Islet of Langerhans (tissue), 1 donor: ENCODE measurements around the gene ATG5.
"Not testable (repeated sequence)": the region's sequence is repeated elsewhere in the genome, so short reads cannot be mapped to it uniquely, and the experiment has no call there.

Experiments
- FAIRE-seq: peaks from one replicate; lab custom pipeline; 2011; peaks lifted over from hg19 to GRCh38; lab: Jason Lieb, UNC

ATG5 gene

DNA sequence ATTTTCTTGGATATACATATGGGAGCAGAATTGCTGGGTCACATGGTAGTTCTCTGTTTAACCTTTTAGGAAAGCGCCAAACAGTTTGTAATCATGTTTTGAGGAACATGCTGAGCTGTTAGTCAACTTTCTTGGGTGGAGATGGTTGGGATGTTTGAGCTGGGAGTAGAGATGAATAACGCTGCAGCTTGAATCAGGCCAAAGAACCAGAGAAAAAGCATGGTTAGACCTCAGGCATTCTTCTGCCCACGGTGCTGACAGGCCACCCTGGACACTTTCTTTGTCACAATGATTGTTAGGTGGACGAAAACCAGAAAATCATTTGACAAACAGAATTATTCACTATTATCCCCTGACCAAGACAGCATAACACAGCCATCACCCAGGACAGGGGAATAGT is 172.6 kb downstream of the ATG5 start:
- no peak for FAIRE-seq

DNA sequence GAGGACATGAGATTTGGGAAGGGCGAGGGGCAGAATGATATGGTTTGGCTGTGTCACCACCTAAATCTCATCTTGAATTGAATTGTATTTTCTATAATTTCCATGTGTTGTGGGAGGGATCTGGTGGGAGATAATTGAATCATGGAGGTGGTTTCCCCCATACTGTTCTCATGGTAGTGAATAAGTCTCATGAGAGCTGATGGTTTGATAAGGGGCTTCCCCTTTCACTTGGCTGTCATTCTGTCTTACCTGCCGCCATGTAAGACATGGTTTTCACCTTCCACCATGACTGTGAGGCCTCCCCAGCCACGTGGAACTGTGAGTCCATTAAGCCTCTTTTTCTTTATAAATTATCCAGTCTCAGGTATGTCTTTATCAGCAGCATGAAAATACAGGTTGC is 173.1 kb downstream of the ATG5 start:
- FAIRE-seq = not testable (repeated sequence)

DNA sequence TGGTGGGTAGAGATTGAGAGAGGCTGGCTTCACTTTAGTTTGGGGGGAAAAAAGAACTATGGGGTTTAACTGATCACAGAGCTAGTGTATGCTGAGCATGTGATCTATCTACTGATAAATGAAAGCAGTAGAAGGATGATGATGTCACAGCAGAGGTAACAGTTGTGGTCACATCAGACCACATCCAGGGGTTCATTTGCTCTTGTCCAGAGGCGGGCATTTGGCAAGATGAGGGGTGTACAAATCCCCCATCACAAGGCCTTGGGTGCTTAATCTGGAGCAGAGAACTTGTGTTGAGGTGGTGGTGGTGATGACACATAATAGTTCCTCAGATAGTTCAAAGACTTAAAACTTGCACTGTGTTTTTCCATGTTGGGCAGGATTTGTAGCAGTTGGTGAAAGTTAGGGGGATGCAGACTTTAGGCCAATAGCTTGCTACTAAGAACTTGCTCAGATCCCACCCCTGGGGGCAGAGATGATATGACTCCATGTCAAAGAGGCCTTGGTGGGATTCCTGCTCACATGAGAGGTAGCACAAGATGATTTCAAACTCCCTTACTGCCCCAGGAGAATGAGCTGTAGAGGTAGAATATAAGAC is 176.0 kb downstream of the ATG5 start:
- no peak for FAIRE-seq

DNA sequence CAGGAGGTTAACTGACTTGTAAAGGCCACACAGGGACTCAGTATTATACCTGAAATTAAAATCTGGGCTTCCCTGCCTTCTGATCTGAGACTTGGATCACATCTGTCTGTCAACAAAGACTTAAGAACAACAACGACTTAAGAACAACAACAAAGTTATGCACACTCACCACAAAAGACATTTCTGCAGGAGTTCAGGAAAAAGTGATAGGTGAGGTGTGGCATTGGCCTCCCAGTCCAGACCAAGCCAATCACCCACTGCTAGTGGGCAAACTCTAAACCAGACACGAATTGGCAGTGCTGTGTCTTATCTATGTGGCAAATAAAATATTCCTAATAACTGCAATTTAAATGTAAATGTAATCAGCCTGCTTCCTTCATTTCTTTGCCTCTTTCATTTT is 178.1 kb downstream of the ATG5 start:
- no peak for FAIRE-seq

DNA sequence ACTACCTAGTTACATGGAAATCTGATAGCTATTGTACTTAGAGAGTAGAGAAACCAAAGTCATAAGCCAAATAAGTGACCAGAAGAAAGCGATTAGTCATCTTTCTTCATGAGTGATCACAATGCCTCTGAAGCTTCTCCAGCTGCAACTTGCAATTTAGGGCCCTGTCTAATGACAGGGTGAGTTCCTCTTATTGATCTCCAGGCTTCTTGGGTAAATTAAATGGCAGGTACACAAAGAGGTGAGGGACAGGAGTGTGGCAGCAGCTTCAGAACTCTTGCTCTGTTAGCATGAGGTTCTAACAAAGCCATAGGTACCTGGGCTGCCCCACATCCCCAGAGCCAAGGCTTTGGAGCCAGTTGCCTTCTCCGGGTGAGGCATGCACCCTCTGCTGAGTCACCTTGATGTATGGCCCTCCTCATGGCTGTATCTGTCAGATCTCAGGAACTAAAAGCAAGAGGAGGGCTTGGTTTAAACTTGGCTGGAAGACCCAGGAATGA is 178.7 kb downstream of the ATG5 start:
- FAIRE-seq = no peak

DNA sequence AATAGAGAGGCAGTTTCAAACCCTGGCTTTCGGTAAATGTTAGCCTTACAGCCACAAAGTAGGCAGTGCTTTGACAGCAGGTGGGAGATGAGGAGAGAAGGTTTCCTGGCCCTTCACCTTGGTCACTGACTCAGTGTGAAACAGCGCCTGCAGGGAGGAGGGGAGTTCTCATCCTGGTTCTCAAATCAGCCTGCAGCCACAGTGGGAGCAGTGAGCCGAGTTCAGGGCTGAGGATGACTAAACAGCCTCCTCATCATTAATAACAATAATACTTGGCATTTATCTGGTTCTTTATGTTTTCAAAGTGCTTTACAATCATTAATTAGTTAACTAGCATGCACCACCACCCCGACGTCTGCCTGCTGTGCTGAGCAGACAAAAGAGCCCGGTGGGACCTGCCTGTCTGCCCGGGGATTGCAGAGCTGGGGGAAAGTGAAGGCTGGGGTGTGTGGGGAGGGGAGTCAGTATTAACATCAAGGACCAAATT is 179.8 kb downstream of the ATG5 start:
- no peak for FAIRE-seq

DNA sequence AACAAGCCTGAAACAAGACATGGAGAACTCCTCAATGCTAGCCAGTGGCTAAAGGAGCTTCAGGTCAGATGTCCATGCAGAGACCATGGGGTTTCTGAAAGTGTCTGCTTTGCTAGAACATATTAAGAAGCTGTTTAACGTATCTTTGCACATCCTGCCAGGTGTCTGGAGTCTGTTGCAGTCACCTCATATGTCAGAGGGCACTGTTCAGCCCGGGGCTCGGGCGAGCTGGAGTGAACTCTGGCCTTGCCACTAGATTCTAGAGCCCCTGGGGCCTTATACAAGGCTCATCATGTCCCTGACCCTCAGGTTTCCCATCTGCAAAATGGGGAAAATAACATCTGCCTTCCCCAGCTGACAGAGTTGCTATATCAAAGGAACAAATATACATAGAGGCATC is 180.4 kb downstream of the ATG5 start:
- no peak for FAIRE-seq

DNA sequence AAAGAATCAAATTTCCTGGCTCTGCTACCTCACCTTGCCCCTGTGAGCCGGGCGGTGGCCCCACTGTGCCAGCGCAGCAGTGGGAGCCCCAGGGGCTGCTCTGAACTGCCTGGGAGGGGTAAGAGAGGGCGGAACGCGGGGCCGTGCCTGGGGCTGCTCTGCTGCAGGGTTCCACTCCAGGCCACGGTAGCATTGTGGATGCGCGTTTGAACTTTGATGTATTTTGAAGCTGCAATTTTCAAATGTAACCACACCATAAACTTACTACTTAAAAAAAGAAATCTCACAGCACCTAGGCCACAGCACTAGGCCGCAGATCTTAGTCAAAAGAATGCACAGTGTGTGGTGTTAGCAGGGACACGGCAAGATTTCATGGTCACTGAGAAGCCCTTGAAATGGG is 181.9 kb downstream of the ATG5 start:
- FAIRE-seq = no peak

DNA sequence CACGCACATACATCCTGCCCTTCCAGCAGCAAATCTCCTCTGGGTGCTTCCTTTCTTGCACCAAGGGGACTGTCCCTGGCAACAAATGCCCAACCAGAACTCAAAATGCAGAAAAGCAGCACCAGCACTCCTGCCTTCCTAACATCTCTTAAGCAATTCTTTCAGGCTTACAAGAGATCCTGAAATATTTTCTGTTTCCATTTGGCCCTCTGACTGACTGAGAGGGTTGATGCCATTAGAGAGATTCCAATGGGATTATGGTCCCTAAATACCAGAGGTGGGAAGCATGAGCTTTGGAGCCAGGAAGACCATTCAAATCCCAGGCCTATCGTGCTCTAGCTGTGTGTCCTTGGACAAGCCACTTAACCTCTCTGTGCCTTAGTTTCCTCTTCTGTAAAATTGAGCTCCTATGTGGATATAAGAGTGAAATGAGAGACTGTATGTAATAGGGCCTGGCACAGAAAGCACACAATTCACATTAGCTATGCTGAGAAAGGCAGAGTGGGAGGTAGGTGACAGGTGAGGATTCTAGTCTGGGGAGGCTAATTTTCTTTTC is 182.6 kb downstream of the ATG5 start:
- FAIRE-seq = no peak

DNA sequence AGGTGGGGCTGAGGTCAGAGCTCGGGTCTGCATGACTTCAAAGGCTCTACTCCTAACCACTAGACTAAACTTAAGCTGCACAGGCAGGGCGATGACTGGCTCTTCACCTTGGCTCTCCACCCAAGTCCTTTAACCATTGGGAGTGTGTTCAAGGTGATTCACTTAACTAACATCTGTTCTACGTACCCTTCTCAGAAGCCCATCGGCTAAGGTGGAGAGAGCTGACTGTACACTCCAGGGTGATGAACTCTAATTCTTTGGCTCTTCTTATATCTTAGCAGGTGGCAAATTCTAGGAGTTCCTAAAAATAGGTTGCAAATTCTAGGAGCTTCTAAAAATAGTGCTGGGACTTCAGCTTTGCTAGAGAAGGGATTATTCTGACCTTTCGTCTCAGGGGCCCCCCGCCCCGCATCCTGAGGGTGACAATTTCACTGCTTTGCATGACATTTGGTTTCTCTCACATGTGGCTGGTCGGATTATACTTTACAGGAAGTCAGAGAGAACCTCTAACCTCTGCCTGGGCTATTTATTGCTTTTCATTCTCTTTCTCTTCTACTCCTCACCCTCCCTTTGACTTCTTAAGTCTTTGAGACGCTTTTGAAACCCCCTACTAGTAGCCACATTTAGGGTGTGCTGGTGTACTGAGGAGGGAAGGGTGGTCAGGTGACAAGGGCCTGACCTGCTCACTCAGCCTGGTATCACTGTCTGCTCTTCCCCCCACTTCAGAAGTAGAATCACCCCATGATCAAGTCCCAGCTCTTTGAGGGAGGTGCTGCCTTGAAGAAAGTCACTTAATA is 183.9 kb downstream of the ATG5 start:
- no peak for FAIRE-seq

DNA sequence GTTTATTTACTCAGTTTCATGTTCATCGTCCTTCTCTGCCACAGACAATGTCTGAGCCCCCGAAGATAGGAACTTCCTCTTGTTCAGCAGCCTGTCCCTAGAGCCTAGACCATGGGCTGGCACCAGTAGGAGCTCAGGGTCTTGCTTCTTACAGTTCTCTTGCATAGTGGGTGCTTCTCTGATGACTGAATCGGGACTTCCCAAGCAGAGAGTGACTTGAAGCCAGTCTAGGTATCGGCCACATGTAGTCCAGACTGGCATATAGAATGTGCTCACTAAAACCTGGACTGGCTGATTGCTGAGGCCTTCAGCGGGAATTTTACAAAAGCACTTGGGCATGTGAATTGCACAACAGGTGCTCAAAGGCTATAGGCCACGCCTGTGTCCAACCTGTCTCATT is 187.4 kb downstream of the ATG5 start:
- FAIRE-seq = no peak

DNA sequence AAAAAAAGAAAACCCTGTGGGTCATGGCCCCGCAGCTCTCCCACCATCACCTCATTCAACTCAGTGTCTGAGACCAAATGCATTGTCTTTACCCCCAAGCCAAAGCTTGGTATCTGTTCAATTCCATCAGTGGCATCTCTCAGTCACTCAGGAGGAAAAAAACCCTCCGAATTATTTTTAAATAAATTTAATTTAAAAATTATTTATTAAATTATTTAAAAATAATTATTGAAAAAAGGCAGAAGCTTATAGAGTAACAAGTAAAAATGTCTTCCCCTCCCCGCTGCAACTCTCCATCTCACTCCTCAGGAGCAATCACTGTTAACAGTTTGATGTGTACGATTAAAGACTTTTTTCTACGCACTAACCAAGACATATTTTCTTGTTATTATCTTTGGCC is 188.7 kb downstream of the ATG5 start:
- no peak for FAIRE-seq

DNA sequence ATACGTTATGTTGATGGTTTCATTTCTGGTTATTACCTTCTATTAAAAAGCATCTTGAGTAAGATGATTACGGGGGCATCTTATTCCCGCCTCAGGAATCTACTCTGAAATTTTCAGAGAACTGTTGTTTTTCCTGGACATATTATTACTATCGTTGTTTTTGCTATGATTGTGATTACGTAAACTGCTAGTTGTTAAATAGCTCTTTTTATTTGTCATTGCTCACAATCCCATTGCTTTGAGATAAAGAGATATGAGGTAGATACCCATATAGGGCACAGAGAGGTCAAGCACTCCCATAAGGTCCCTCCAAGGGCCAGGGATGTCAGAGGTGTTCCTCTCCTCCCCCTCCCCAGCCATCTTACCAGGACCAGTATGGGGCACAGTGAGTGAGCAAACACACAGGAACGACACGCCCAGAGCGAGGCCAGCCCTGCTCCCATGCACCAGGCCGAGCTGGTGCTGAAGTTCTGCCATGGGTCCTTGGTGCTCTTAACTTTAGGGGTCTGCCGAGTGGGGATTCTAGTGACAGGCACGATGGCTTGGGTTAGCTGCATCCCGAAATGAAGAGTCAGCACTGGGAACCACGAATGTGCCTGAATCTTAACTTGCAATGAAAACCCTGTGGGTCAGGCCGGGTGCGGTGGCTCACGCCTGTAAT is 189.5 kb downstream of the ATG5 start:
- FAIRE-seq = no peak

DNA sequence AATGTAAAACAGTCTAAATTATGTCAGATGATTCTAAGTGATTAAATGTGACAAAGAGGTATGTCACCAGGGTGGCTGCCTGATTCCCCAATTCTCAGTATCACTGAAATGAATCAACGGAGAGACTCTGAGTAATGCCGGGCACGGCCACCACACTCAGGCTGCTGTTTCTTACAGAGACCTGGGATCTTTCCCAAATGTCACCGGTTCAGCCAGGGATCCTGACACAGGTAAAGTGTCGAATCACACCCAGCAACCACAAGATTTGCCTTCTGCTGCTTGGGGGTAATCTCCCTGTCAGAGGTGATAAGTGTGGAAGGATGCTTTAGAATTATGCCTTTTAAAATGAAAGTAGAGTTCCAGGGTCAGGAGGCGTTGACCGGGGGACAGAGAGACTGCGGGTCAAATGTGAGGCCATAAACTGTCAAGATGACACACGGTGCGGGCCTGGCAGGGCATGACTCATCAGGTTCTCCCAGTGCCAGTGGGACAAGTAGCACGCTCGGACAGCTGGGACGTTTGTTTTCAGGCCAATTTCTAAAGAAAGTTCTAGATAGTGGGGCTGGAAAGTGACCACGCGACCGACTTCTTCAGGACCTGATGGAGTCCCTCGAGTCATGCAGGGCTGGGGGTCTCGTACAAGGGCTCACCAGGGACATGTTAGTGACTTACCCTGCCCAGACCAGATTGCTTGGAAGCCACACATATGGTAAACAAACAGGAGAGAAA is 190.5 kb downstream of the ATG5 start:
- no peak for FAIRE-seq
